GM10266 (cell line): ENCODE measurements around the gene LENG1.
"Not testable (repeated sequence)": the region's sequence is repeated elsewhere in the genome, so short reads cannot be mapped to it uniquely, and the experiment has no call there.

Source experiments
- DNase-seq: peaks from one replicate; pipeline ENCODE4 v3.0.0; 2012; ENCODE audit errors: extremely low spot score
- CTCF ChIP-seq: IDR thresholded peaks from 2 replicates; pipeline ENCODE4 v1.5.1; 2012; ENCODE audit warnings: mild to moderate bottlenecking, low read depth; ENCODE audit not compliant: control insufficient read depth, insufficient read depth; ENCODE audit errors: missing control alignments

Gene LENG1

GRCh38 chr19:54188215-54188871, 28.8 kb upstream of the LENG1 start:
- no peak for DNase-seq
- no peak for TF ChIP-seq CTCF

GRCh38 chr19:54186934-54187381, 27.4 kb upstream of the LENG1 start:
- TF ChIP-seq CTCF: no peak

GRCh38 chr19:54186351-54186750, 26.8 kb upstream of the LENG1 start:
- no peak for TF ChIP-seq CTCF
- DNase-seq: no peak

More at GRCh38 chr19:54186934-54187381, 27.4 kb upstream of the LENG1 start:
- no peak for DNase-seq

- TF ChIP-seq CTCF: no peak
- DNase-seq: no peak
Measured at GRCh38 chr19:54183431-54183830, 23.9 kb upstream of the LENG1 start.

- DNase-seq: not testable (repeated sequence)
Measured at GRCh38 chr19:54181894-54182293, 22.4 kb upstream of the LENG1 start.

GRCh38 chr19:54180691-54181091, 21.2 kb upstream of the LENG1 start:
- no peak for DNase-seq
- no peak for TF ChIP-seq CTCF

GRCh38 chr19:54179921-54180461, 20.5 kb upstream of the LENG1 start:
- DNase-seq: no peak
- TF ChIP-seq CTCF: peak; percentile 22
